Measurements from ENCODE around the gene CEP72.
"Not testable (repeated sequence)": the region's sequence is repeated elsewhere in the genome, so short reads cannot be mapped to it uniquely, and the experiment has no call there.

GRCh38 chr5:582445-582844 is 29.7 kb upstream of the CEP72 start:
- not testable (repeated sequence) for TF ChIP-seq CTCF (IDR thresholded peaks at IDR 0.05; ENCODE audit: low read depth, low read length, poor library complexity, severe bottlenecking); EZH2phosphoT487 (IDR thresholded peaks at IDR 0.05; ENCODE audit: borderline replicate concordance, low read length)
